GM12865 (cell line): ENCODE data around the gene CCL4.

Experiments
- DNase-seq: peaks from one replicate; pipeline ENCODE4 v3.0.0; 2010; ENCODE audit warnings: low read depth
- H3K4me3 ChIP-seq: 2 replicates; pipeline ENCODE4 v1.5.1; 2011; ENCODE audit warnings: mild to moderate bottlenecking, low read depth, low read length, control low read depth
- CTCF ChIP-seq: IDR thresholded peaks from 2 replicates; pipeline ENCODE4 v1.5.1; 2011; ENCODE audit warnings: low read length, control low read depth, low read depth, inconsistent platforms; ENCODE audit not compliant: insufficient read depth; ENCODE audit errors: missing control alignments

Gene CCL4

GRCh38 chr17:36127199-36127893 lies 23.7 kb downstream of the CCL4 start:
- no peak overlapping the region for H3K4me3 ChIP-seq
- DNase-seq: peak; percentile 76
- no peak for TF ChIP-seq CTCF

GRCh38 chr17:36127911-36128310 lies 24.3 kb downstream of the CCL4 start:
- no peak overlapping the region for H3K4me3 ChIP-seq
- no peak for DNase-seq
- no peak for TF ChIP-seq CTCF

- no peak overlapping the region for H3K4me3 ChIP-seq
- DNase-seq: no peak
- no peak for TF ChIP-seq CTCF
These were observed 24.9 kb downstream of the CCL4 start for GRCh38 chr17:36128411-36128978.

- TF ChIP-seq CTCF: no peak
- no peak for DNase-seq
- H3K4me3 ChIP-seq: no peak overlapping the region
These were observed 26.0 kb downstream of the CCL4 start for GRCh38 chr17:36129616-36130015.

- no peak for TF ChIP-seq CTCF
- DNase-seq: no peak
- H3K4me3 ChIP-seq: no peak overlapping the region
These were observed 26.7 kb downstream of the CCL4 start for GRCh38 chr17:36130346-36130745.

GRCh38 chr17:36131421-36131820 lies 27.8 kb downstream of the CCL4 start:
- no peak for DNase-seq
- no peak for TF ChIP-seq CTCF
- H3K4me3 ChIP-seq: no peak overlapping the region

- no peak for TF ChIP-seq CTCF
- H3K4me3 ChIP-seq: no peak overlapping the region
- DNase-seq: peak; percentile 23
These were observed 28.3 kb downstream of the CCL4 start for GRCh38 chr17:36131931-36132330.
